ENCODE results near the gene SGPL1.
"Not testable (repeated sequence)": the region's sequence is repeated elsewhere in the genome, so short reads cannot be mapped to it uniquely, and the experiment has no call there.

Gene SGPL1

DNA sequence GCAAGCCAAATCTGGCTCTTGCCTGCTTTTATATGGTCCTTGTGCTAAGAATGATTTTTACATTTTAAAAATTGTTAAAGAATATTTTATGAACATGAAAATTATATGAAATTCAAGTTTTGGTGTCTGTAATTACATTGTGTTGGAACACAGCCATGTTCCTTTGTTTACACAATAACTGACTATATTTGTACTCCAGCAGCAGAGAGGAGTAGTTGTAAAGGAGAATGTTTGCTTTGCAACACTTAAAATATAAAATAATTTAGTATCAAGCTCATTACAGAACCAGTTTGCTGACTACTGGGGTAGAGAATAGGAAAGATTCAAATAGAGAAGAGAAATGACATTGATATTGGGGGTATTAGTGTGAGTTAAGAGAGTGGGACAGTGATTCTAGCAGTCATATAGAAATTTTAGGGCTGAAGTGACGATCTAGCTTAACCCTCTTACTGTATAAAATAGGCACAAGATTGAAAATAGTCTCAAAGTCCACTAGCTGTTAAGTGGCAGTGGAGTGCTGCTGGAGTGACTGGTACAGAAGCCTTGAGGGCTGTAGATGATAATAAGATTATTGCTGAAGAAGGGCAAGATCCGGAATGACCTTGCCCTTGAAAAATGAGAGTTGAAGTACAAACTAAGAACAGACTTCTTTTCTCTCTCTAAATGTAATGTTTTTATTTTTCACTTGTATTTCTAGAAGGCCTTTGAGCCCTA is 28.2 kb downstream of the SGPL1 start:
- no peak for DNase-seq (ENCODE audit: low spot score)

DNA sequence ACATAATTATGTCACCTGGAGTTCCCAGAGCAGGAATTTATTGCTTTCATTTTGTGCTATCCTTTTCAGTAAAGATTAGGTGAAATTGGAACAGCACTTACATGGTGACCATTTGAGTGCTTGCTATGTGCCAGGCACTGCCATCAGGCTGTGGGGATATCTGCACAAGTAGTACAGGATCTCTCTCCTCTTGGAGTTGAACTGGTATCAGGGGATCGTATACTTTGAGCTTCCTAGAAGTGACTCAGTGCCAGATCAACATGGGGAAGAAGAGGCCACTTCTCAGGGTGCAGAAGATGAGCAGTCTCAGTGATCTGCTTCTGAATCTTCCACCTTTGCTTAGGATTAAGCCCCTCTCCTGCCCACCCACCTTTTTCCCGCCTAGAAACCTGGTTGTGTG is 29.5 kb downstream of the SGPL1 start:
- no peak for DNase-seq (ENCODE audit: low spot score)

DNA sequence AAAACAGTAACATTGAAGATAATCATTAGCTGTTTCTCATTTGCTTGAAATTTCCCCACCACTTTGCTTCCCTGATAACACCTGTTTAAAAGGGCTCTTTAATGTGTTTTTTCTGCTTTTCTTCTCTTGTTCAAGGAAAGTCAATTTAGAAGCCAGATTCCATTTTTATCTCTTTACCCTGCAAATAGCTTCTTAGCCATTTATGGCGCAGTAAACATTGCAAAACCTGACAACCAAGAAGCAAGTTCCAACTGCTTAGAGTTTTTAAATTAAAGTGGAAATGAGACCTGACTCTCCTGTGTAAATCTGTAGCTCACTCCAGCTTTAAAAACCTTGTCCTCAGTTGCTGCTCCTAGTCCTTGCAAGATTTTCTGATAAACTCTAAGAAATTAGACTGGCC is 30.1 kb downstream of the SGPL1 start:
- no peak for DNase-seq (ENCODE audit: low spot score)

DNA sequence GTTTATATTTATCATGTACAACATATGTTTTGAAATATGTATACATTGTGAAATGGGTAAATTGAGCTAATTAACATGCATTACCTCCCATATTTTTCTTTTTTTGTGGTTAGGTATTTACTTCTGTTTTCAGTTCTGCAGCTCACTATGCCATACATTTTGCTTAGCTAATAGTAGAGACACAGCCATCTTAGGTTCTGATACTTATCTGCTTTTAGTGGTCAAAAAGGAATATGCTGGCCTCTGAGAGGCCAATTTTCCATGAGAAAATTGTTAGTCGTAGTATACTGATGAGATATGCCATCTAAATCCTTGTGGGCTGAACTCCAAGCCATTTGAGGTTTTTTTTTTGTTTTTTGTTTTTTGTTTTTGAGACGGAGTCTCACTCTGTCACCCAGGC is 31.0 kb downstream of the SGPL1 start:
- DNase-seq (ENCODE audit: low spot score): no peak

DNA sequence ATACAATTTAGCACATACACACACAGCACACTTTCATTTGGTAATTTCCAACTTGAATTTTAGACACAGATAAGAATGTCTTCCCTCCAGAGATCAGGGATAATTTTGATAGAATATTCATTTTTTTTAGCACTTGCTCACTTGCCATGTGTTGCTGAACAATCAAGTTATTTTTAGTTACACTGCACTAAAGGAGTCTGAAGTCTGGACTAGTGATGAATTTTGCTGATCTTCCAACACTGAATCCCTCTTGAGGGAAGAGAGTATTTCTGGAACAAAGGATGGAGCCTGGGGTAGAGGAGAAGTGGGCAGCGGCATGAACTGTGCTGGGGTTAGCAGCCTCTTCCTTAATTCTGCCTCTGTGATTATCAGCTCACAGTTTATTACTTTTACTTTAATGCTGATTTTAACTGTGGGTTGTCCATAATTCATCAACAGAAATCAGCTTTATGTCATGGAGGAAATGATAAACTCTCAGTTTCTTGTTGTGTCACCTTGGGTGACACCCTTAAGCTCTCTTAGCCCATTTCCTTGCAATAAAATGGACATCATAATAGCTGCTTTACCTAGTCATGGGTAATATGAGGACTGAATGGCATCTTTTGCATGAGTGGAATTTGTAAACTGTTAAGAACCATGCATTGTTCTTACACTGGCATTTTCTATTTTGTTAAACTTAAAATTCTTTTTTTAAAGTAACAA is 32.1 kb downstream of the SGPL1 start:
- no peak for DNase-seq (ENCODE audit: low spot score)

DNA sequence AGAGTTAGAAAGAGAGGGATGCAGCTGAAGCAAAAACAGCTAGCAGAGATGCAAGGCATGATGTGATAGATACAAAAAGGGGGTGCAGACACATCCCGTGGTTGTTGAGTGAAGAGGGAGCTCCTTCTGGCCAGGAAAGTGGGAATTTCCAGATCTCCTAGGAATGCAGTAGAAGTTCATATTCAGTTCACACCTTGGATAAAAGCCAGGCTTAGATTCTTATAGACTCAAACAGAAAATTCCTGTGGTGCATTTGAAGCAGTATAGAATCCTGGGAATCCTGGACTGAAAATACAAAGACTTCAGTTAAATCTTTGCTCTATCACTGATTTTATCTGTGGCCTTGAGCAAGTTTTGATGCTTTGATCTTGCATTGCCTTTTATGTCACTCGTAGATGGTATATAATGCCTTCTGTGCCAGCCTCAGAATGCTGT is 33.9 kb downstream of the SGPL1 start:
- DNase-seq (ENCODE audit: low spot score): no peak

- no peak for DNase-seq (ENCODE audit: low spot score)
Measured at GRCh38 chr10:70850097-70850496, 34.3 kb downstream of the SGPL1 start.

DNA sequence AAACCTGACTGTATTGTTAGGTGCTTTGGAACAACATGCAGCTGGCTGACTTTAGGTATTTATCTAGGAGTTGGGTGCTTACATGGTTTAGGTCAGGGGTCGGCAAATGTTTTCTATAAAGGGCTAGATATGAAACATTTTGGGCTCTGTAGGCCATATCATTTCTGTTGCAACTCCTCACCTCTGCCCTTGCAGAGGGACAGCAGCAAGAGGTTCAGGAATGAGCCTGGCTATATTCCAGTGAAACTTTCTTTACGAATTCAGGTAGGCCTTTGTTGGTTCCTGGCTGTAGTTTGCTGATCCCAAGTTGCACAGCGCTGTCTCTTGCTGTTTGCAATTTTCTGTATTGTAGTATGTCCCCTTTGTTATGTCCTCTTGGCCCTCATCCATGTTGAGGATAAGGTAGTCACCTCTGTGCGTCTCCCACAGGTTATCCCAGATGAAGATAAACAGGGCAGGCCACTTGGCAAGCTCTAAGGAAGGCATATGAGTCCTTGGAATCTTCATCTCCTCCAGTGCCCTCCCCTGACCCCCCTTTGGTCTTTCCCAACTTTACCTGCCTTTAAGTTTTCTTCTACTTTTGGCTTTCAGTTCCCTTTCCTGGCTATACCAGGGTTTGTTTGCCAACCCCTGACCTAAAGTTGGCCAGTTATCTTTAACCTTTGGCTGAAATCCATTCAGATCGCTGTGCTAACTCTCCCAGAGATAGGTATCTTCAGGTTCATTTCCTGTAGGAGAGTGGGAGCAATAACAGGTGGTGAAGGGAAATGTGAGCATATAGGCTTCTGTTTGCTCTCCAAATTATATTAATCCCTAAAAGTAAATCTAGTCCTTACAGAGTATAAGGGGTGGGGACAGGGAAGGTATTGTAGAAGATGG is 36.1 kb downstream of the SGPL1 start:
- no peak for DNase-seq (ENCODE audit: low spot score)

- no peak for DNase-seq (ENCODE audit: low spot score)
Measured at GRCh38 chr10:70853038-70853437, 37.3 kb downstream of the SGPL1 start.

DNA sequence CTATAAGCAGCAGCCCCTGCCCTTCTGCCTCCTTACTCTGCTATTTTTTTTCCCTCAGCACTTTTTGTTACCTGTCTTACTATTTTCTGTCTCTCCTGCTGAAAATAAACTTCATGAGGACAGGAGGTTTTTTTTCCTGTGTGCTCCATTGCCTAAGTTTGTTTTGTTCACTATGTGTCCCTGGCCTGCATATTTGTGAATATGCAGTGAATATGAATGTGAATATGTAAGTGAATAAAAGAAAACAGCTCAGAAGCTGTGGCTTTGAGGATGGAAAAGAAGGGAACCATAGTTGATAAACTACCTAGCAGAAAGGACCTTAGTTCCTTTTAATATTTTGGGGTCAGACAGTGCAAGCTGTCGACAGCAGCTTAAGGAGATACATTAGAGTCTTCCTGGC is 37.7 kb downstream of the SGPL1 start:
- DNase-seq (ENCODE audit: low spot score): no peak

DNA sequence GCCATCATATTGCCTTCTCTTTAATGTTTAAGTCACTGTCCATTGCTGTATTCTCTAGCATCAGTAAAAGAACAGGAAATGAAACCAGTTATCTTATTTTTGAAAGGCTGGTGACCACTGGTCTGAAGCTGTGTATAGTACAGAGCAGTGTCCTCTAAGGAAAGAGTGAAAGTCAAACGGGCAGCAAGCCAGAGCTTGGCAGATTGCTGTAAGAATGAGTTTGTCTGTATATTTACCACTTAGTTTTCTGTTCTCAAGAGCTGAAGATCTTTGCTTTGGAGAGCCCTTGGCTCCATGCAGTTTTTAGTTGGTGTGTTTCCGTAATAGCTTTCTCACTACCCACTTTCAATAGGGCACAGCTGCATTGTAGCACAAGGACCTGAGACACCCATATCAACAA is 40.7 kb downstream of the SGPL1 start:
- no peak for DNase-seq (ENCODE audit: low spot score)

GRCh38 chr10:70858759-70859158 is 43.0 kb downstream of the SGPL1 start:
- no peak for DNase-seq (ENCODE audit: low spot score)

- not testable (repeated sequence) for DNase-seq (ENCODE audit: low spot score)
Measured at GRCh38 chr10:70861495-70862197, 45.9 kb downstream of the SGPL1 start.

- DNase-seq (ENCODE audit: low spot score): no peak
Measured at GRCh38 chr10:70863470-70864160, 47.9 kb downstream of the SGPL1 start.

GRCh38 chr10:70864935-70865334 is 49.2 kb downstream of the SGPL1 start:
- DNase-seq (ENCODE audit: low spot score): no peak

- DNase-seq (ENCODE audit: low spot score): no peak
Measured at GRCh38 chr10:70866424-70866823, 50.7 kb downstream of the SGPL1 start.

- no peak for DNase-seq (ENCODE audit: low spot score)
Measured at GRCh38 chr10:70872291-70872690, 56.5 kb downstream of the SGPL1 start.

GRCh38 chr10:70874061-70874460 is 58.3 kb downstream of the SGPL1 start:
- no peak for DNase-seq (ENCODE audit: low spot score)

GRCh38 chr10:70879207-70879606 is 63.5 kb downstream of the SGPL1 start:
- DNase-seq (ENCODE audit: low spot score): no peak

DNA sequence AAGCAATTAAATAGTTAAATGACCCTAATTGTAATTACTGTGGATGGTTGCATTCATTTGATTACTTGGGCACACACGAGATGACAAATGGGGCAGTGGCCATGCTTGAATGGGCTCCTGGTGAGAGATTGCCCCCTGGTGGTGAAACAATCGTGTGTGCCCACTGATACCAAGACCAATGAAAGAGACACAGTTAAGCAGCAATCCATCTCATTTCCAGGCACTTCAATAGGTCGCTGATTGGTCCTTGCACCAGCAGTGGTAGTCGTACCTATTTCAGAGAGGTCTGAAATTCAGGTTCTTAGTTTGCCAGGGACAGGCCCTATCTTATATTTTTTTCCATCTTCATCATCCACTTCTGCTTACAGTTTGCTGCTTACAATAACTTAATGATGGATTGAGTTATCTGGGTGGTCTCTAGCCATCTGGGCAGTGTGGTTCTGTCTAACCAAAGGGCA is 64.4 kb downstream of the SGPL1 start:
- peak; percentile 72 for DNase-seq (ENCODE audit: low spot score)

GRCh38 chr10:70884741-70885140 is 69.0 kb downstream of the SGPL1 start:
- no peak for DNase-seq (ENCODE audit: low spot score)

Data from iPS-NIHi11 (cell line).